ENCODE data around the gene KLHL18. TPM values are rescaled to one million over a fixed set of nuclear protein-coding genes. Genes with fewer than 3 reads are reported as not detected.
A peak's percentile ranks its signal among the peaks of the same experiment; 100 is the strongest.
"Not testable (repeated sequence)": the region's sequence is repeated elsewhere in the genome, so short reads cannot be mapped to it uniquely, and the experiment has no call there.

The KLHL18 gene
- total RNA-seq, 1 experiment from 2014 or later, result 12.1 TPM

DNA sequence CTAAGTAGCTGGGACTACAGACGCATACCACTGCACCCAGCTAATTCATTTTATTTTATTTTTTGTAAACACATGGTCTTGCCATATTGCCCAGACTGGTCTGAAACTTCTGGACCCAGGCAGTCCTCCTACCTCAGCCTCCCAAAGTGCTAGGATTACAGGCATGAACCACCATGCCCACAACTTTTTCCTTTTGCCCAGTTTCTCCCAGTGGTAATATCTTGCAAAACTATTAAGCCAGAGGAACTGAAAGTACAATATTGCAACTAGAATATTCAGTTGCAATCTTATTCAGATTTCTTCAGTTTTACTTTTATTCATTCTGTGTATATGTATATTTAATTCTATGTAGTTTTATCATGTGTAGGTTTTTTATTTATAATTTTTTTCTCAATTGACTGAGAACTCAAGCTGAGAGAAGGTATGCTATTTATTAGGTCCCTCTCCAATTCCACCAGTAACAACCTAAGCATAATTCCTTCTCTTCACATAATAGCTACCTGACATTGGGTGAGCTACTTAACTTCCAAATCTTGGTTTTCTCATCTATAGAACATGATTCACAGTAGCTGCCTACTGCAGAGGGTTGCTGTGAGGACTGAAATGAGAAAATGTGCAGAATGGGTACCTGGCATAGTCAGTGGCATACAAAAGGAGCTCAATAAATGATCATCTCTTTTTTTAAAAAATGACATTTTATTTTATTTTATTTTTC lies 30.8 kb downstream of the KLHL18 start:
- no peak for DNase-seq (ENCODE audit: low spot score)

DNA sequence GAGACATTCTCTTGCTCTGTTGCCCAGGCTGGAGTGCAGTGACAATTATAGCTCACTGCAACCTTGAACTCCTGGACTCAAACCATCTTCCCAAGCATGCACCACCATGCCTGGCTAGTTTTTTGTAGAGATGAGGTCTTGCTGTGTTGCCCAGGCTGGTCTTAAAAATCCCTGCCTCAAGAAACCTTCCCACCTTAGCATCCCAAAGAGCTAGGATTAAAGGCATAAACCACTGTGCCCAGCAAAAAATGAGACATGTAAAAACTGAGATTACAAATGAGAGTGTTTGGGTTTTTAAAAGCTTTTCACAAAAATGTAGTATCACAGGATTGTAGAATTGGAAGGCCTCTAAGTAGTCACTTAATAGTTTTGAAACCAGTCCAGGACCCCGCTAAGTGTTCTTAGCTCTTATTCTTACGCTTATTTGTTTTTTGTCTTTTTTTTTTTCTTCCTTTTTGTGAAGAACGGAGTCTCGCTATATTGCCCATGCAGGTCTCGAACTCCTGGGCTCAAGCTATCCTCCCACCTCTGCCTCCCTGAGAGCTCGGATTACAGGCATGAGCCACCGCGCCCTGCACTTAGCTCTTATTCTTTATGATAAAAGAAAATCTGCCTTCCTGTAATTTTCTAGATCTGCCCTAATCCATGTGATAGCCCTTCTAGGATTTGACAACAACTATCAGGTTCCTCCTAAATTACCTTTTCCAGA lies 31.5 kb downstream of the KLHL18 start:
- DNase-seq (ENCODE audit: low spot score), result no peak

DNA sequence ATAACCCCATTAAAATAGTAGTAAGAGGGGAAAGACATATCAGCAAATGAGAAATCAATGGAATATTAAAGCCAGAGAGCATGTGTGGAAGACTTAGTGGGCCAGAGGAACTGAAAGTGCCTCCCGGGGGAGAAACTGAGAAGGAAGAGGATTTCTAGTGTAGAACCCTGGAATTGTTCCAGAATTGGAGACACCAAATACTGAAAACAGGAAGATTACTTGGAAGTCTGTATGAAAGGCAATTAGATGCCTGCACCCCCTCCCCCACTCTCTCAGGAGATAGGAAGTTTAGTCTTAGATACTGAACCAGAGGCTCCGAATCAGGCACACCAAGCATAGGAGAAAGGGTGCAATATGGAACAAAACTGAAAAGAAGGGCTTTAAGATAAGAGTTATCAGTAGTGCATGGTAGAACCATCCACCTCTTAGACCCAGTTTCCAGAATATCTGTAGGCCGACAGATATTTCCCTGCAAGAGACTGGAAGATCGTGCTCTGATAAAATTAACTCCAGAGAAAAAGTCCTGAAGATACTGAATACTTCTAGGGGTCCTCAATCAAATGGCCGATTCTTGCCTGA lies 32.4 kb downstream of the KLHL18 start:
- no peak for DNase-seq (ENCODE audit: low spot score)

DNA sequence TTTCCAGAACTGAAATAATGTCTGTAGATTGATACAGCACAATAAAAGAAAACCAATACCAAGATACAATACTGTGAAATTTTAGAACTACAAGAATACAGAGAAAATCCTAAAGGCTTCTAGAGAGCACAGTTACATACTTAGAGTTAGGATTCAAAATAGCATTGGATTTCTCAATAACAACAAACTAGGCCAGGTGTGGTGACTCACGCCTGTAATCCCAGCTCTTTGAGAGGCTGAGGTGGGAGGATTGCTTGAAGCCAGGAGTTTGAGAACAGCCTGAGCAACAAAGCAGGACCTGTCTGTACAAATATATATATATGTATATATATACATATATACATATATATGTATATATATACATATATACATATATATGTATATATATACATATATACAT lies 33.4 kb downstream of the KLHL18 start:
- DNase-seq (ENCODE audit: low spot score), result not testable (repeated sequence)

DNA sequence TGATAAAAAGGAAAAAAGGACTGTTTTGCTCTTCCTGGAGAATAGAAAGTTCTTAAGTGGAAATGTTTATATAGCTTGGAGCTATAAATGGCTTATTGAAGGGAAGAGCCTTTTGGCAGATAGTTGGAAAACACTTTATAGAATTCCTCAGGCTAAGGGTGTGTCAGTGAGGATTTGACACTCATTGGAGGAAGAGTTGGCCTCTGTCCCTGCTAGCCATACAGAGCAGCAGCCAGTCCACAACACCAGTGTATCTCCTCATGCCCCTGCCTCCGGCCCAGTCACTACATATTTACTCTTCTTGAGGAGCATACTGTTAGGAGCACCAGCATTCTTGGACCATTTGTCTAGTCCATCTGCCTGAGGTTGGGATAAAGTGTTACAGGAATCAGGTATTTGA lies 36.2 kb downstream of the KLHL18 start:
- no peak for DNase-seq (ENCODE audit: low spot score)

DNA sequence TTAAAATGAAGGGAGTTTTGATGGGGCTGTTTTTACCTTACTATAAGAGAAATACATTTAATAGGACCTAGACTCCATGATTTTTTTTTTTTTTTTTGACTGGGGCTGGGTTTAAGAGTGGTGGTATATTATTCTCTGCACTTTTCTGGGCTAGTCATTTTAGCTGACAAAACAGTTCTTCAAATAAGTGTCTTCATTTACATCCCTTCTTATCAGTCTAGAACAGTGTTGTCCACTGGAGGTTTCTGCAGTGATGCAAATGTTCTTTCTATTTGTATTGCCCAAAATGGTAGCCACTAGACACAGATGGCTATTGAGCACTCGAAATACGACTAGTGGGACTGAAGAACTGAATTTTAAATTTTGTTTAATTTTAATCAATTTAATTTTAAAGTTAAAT lies 37.2 kb downstream of the KLHL18 start:
- DNase-seq (ENCODE audit: low spot score), result no peak

DNA sequence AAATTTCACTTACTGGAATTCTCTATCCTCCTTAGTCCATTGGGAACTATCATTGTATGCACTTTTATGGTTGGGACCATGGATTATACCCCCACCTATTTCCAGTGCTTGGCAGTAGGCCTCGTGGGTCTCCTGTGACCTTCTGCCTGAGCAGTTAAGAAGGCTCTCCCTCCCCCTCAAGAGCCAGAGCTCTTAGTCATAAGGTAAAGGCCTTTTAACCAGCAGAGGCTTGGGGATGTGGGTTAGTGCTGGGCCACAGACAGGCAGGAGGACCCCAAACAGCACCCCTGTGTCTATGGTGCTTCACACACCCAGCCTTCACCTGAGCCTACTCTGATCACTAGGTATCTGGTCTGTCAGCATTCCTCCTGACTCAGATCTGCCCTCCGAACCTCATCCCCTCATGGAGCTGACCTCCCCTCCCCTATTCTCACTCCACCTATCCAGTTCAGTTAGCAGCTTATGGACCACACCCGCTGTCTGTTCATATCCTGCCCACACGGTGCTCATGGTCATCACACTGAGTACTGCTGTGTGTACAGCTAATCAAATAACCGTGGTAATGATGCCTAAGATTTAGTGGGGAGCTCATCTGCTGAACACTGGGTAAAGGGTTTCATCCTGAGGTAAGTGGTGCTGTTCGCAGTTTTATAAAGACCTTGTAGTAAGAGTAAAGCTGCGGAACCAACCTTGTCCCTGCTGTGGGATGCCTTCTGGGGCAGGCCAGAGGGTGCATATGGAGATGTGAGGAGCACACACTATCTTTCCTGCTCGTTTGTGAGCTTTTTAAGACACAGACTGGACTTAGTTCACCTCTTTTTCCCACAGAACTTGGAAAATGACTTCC lies 40.9 kb downstream of the KLHL18 start:
- peak; percentile 30 for DNase-seq (ENCODE audit: low spot score)

DNA sequence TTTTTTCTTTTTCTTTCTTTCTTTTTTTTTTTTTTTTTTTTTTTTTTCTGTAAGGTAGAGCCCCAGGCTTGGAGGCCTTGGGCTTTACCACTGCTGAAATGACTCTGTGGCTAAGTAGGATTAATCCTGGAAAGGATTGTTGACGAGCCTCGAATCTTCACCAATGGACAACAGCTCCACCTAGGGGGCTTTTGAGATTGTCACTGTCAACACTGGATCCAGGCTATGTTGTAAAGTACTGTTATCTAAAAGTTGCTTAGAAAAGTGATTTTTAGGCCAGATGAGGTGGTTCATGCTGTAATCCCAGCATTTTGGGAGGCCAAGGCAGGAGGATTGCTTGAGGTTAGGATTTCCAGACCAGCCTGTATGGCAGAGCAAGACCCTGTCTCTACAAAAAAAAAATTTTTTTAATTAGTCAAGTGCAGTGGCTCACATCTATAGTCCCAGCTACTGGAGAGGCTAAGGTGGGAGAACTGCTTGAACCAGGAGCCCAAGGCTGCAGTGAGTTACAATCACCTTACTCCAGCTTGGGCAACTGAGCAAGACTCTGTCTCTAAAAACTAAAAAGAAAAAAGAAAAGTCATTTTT lies 41.6 kb downstream of the KLHL18 start:
- peak; percentile 71 for DNase-seq (ENCODE audit: low spot score)

DNA sequence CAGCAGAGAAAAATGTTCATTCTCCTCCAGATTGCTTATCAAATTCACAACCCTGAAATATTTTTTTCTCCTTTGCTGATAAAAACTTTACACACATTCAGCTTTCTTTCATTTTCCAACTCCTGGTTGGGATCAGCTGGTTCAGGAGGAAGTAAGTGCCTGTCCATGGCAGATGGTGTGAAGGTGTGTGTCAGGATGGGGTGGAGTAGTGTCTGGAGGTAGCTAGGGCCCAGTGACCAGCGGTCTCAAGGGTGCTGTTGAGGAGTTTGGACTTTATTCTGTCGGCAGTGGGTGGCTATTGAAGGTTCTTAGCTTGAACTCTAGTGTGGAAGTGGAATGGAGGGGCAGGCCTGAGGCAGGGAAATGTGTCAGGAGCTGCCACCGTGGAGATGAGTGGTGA lies 51.2 kb downstream of the KLHL18 start:
- no peak for DNase-seq (ENCODE audit: low spot score)

DNA sequence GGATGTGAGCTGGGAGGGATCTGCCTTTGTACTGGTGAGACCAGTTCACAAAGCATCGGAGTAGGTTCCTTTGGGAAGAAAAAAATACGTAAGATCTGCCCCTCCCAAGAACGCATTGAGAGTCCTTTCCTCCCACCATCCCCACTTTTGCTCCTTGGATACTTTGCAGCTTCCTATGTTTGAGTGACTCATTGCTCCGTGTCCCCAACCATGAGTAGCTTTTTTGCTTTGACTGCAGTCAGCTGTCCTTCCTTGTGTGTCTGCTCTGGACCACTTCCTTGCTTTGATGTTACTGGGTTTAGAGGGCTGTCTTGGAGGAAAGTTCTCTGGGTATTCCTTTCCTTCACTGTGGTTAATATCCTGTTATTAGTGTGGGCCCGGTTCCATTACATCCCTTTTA lies 54.9 kb downstream of the KLHL18 start:
- no peak for DNase-seq (ENCODE audit: low spot score)

DNA sequence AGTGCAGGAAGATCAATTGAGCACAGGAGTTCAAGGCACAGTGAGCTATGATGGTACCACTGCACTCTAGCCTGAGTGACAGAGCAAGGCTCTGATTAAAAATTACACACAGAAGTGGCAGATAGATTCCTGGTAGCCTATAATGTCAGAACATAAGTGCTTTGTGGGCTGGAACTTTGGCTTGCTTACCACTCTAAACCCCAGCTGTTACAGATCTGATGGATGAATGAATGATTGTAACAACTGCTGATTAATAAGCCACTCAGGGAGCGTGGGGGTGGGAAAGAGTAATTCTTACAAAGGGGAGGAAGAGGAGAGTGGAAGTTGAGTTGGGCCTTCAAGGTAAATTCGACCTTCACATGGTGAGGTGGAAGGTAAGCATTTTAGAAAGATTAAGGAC lies 57.2 kb downstream of the KLHL18 start:
- DNase-seq (ENCODE audit: low spot score), result no peak

DNA sequence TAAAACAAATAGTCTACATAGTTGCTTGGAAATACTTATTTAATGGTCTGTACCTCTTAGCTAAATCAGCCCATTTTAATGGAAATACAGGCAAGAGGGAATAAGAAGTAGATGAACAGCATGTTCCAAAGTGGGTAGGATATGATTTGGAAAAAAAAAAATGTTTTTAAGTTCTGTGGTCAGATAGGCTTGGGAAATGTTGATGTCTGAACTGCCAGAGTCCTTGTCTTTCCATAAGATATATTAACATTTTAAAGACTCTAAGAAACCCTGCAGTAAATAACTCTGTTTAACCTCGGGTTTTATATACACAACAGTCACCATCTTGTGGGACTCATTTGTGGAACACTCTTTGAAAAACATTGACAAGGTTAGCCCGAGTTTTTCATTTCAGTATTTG lies 58.1 kb downstream of the KLHL18 start:
- DNase-seq (ENCODE audit: low spot score), result no peak

DNA sequence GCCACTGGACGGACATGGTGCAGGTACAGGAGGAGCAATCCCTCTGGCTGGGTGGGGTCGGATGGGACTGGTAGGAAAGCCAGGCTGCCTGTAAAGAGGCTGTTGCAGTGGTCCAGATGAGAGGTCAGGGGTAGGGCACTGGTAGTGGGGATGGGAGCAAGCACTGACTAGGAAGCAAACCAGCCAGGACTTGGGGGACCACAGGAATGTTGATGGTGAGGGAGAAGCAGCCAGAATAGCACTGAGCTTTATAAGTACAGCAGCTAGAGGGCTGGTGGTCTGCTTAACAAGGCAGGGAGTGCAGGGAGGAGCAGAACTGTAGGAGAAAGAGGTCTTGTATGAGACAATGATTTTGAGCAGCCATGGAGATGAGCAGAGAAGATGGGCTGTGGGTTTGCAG lies 59.4 kb downstream of the KLHL18 start:
- no peak for DNase-seq (ENCODE audit: low spot score)

DNA sequence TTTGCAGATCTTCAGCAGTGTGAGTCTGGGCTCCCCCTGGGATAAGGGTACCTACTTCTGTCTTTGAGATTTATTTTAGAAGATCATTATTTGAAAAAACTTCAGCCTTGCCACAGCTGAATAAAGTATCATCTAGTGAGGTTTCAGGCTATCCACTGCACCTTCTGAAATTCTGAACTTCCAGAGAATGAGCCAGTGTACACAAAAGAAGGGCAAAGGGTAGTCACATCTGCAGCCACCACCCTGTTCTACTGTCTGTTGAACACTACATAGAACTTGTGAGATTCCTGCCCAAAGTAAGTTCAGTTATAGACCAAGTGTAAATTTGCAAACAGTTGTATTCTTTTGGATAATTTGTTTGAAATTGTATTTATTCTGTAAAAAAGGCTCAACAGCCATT lies 60.1 kb downstream of the KLHL18 start:
- no peak for DNase-seq (ENCODE audit: low spot score)

DNA sequence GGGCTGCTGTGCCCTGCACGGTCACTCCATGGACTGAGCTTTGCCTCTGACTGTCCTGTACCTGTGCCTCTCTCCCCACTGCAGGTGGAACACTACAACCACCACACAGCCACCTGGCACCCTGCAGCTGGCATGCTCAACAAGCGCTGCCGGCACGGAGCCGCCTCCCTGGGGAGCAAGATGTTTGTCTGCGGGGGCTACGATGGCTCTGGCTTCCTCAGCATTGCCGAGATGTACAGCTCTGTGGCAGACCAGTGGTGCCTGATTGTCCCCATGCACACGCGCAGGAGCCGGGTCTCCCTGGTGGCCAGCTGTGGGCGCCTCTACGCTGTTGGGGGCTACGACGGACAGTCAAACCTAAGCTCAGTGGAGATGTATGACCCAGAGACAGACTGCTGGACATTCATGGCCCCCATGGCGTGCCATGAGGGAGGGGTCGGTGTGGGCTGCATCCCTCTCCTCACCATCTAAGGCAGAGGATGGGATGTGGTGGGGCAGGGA lies 60.8 kb downstream of the KLHL18 start:
- no peak for DNase-seq (ENCODE audit: low spot score)

DNA sequence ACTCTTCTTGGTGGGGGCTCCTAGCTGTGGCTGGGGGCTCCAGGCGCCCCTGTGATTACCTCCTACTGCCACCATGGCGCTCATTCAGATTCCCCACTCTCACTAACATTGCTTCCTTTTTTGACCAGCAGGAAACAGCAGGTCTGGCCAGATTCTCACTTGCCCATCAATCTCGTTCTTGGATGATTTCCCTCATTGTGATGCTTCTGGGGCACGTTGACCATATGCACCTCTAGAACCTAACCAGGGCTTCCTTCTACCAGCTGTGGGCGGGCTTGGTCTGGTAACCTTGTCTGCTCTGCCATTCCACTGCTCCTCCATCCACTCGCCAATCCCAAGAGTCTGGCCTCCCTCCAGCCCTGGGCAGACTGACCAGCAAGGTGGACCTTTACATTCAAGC lies 62.2 kb downstream of the KLHL18 start:
- no peak for DNase-seq (ENCODE audit: low spot score)

DNA sequence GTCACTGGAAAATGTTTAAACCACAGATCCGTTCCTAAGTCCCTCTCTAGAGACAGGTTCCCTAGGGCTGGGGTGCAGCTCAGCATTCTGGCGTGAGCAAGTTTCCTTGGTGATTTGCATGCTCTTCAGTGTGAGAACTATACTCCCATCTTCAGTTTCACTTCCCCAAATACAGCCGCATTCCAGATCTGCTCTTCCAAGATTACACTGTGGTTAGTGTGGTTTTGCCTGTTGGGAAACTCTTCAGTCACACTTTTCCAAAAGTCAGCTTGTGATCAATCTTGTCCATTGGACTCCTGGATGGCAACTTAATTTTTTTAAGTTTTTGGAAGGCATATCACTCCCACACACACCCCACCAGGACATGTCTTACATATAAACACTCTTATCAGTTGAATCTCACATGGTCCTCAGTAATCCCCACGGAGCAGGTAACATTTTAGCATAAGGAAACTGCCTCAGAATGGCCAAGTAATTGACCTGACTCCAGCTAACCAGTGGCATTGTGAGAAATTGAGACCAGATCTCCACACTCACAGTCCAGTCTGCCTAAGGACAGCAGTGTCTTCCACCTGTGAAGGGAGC lies 64.6 kb downstream of the KLHL18 start:
- peak; percentile 34 for DNase-seq (ENCODE audit: low spot score)

DNA sequence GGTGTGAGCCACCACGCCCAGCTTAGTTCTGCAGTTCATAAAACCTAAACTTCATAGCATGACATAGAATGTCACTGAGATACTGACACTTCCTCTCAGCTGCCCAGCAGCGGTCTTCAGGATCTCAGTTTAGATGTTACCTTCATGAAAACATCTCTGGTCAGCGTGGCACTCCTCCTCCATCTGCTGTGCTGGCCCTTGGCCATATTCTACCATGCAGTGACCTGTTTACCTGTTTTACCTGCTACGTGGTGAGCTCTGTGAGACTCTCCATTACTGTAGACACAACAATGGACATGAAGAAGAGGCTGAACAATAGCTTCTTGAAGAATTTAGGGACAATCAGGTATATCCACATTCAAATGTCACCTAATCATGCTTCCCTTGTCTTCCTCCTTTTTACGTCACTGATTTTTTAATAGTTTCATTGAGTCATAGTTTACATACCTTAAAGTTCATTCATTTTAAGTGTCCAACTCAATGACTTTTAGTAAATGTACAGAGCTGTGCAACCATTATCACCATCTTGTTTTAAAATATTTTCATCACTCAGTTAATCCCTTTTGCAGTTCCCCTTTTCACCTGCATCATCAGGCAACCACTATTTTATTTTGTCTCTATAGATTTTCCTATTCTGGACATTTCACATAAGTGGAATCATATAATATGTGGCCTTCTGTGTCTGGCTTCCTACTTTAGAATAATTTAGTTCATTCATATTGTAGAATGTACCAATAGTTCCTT lies 65.8 kb downstream of the KLHL18 start:
- no peak for DNase-seq (ENCODE audit: low spot score)

DNA sequence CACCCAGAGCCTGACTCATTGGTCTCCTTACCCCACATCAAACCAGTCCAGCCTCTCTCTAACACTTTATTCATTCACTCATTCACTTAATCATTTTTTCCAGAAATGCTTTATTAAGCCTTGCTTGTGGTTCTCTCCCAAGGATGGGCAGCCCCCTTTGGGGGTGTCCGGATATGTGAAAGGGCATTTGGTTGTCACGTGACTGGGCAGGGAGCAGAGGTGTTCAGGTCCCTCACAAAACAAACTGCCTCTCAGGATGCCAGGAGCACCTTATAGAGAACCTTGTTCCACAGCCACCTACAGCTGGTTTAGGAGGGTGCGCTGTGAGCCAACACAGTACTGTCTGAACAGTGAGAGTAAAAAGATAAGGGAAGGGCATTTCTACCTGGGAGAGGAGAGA lies 72.3 kb downstream of the KLHL18 start:
- DNase-seq (ENCODE audit: low spot score), result no peak

DNA sequence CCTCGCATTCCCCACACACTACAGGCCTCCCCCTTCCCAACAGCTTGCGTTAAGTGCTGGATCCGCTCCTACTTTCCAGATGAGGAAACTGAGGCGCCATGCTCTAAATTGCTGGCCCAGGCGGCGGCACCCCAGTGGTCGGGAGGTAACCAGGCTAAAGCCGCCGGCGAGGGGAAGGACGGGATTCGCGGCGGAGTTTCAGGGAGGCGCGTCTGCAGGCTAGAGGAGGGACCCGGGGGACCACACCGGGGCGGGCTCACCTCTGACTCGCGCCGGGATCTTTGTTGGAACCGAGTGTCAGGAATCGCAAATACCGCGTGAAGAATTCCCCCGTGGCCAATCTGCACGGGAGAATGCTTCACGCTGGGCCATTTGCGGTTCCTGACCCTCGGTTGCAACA lies 73.5 kb downstream of the KLHL18 start:
- no peak for DNase-seq (ENCODE audit: low spot score)

DNA sequence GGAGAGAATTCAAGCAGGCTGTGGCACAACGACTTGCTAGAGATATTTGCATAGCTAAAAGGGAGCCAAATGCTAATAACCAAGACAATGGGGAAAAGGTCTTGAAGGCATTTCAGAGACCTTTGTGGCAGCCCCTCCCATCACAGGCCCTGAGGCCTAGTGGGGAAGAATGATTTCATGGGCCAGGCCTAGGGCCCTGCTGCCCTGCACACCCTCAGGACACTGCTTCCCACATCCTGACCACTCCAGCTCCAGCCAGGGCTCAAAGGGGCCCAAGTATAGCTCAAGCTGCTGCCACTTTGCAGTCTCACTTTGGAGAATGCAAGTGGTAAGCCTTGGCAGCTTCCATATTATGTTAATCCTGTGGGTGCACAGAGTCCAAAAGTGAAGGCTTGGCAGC lies 76.6 kb downstream of the KLHL18 start:
- DNase-seq (ENCODE audit: low spot score), result no peak
